GM18951 (cell line): ENCODE results near the gene MAP3K14.
A peak's percentile ranks its signal among the peaks of the same experiment; 100 is the strongest.

Experiments used
- POLR2A ChIP-seq: IDR thresholded peaks from 4 replicates; pipeline ENCODE4 v1.6.1; 2011; ENCODE audit warnings: mild to moderate bottlenecking; ENCODE audit not compliant: insufficient read length, insufficient read depth; ENCODE audit errors: extremely low read depth
- in situ Hi-C: fragments of 300-500 bp; cut with MboI; formaldehyde crosslinking; loops from one replicate; pipeline ENCODE4 v1.12.0; 2022; ENCODE audit warnings: low sequenced_read_pairs, mixed read lengths, inconsistent platforms; ENCODE audit not compliant: unreplicated experiment

MAP3K14 gene

GRCh38 chr17:45271603-45272002 is 45.2 kb downstream of the MAP3K14 start:
- in situ Hi-C loops, result no loop called here
- no peak for TF ChIP-seq POLR2A

GRCh38 chr17:45270828-45271418 is 45.9 kb downstream of the MAP3K14 start:
- in situ Hi-C loops, result no loop called here

GRCh38 chr17:45269912-45270311 is 46.9 kb downstream of the MAP3K14 start:
- in situ Hi-C loops, result no loop called here

More at GRCh38 chr17:45270828-45271418, 45.9 kb downstream of the MAP3K14 start:
- no peak for TF ChIP-seq POLR2A

GRCh38 chr17:45267436-45268055 is 49.3 kb downstream of the MAP3K14 start:
- TF ChIP-seq POLR2A, result no peak
- in situ Hi-C loops, result no loop called here

More at GRCh38 chr17:45269912-45270311, 46.9 kb downstream of the MAP3K14 start:
- TF ChIP-seq POLR2A, result no peak

GRCh38 chr17:45266372-45266926 is 50.4 kb downstream of the MAP3K14 start:
- in situ Hi-C loops, result no loop called here
- no peak for TF ChIP-seq POLR2A

- in situ Hi-C loops, result no loop called here
- no peak for TF ChIP-seq POLR2A
These were observed 51.0 kb downstream of the MAP3K14 start for GRCh38 chr17:45265821-45266220.

- in situ Hi-C loops, result no loop called here
- no peak for TF ChIP-seq POLR2A
These were observed 51.8 kb downstream of the MAP3K14 start for GRCh38 chr17:45264988-45265387.

- TF ChIP-seq POLR2A, result no peak
These were observed 52.4 kb downstream of the MAP3K14 start for GRCh38 chr17:45264430-45264829.

GRCh38 chr17:45263477-45263860 is 53.4 kb downstream of the MAP3K14 start:
- TF ChIP-seq POLR2A, result peak; percentile 12

More at GRCh38 chr17:45264430-45264829, 52.4 kb downstream of the MAP3K14 start:
- in situ Hi-C loops, result no loop called here

GRCh38 chr17:45262516-45263476 is 54.0 kb downstream of the MAP3K14 start:
- in situ Hi-C loops, result no loop called here
- TF ChIP-seq POLR2A, result no peak

More at GRCh38 chr17:45263477-45263860, 53.4 kb downstream of the MAP3K14 start:
- in situ Hi-C loops, result no loop called here

GRCh38 chr17:45261577-45262515 is 55.0 kb downstream of the MAP3K14 start, which contains the start of gene SPATA32:
TSS of gene SPATA32 (minus strand) at chr17:45262094. CDS start at chr17:45262016, 78 bp downstream.
- TF ChIP-seq POLR2A, result no peak
- in situ Hi-C loops, result no loop called here

- TF ChIP-seq POLR2A, result no peak
- in situ Hi-C loops, result no loop called here
These were observed 56.5 kb downstream of the MAP3K14 start for GRCh38 chr17:45260204-45260783.
